GM19099 (cell line): ENCODE data around the gene NADSYN1.

Source experiments
- POLR2A ChIP-seq: IDR thresholded peaks from 3 replicates; pipeline ENCODE4 v1.6.1; 2011; ENCODE audit warnings: low read depth; ENCODE audit not compliant: insufficient read length; ENCODE audit errors: extremely low read depth

Gene NADSYN1

GRCh38 chr11:71453037-71453917, at the start of gene NADSYN1:
Gene NADSYN1 (plus strand): TSS chr11:71453203. CDS start chr11:71453297, 94 bp downstream.
- TF ChIP-seq POLR2A = peak; percentile 85

DNA sequence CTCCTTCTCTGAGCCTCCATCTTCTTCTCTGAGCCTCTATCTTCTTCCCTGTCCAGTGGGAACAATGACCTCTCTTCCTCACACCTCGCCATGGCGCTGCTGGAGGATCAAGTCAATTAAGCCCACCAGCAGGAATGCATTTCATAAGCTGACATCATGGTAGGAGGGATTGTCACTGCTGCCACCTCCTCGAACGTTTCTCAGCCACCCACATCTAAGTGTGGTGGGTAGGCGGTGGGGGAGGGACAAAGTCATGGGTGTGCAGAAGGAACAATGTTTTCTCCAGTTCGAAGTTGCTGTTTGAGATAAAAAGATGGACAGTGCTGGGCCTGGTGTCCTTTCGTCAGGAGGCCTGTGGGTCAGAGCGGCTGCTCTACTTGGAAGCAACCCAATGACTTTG, 48.8 kb upstream of the NADSYN1 start:
- TF ChIP-seq POLR2A = no peak

- no peak for TF ChIP-seq POLR2A
Measured at GRCh38 chr11:71406681-71407080, 46.3 kb upstream of the NADSYN1 start.

GRCh38 chr11:71407356-71407755, 45.6 kb upstream of the NADSYN1 start:
- no peak for TF ChIP-seq POLR2A

DNA sequence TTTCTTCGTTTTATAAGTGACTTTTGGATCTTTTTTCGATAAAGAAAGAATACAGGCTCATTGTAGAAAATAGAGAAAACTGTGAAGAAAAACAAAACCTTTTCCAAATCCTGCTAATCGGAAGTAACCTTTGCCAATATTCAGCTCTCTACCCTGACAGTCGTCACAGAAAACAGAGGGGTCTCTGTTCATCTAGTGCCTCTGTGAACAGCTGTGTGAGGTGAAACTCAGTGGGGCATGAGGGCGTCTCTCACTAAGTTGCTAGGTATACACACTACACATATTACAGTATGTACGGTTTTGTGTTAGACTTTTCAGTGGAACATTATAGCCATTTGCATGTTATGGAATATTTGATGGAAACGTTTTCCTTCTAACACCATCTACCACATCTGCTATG, 44.2 kb upstream of the NADSYN1 start:
- no peak for TF ChIP-seq POLR2A

- no peak for TF ChIP-seq POLR2A
Measured at GRCh38 chr11:71410363-71410966, 42.5 kb upstream of the NADSYN1 start.

DNA sequence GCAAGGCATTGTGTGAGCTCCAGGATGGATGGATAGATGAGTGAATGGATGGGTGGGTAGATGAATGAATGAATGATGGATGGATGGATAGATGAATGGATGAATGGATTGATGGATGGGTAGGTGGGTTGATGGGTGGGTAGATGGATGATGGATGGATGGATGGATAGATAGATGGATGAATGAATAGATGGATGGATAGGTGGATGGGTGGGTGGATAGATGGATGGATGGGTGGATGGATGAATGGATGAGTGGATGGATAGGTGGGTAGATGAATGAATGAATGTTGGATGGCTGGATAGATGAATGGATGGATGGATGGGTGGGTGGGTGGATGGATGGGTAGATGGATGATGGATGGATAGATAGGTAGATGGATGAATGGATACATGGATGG, 38.4 kb upstream of the NADSYN1 start:
- TF ChIP-seq POLR2A = no peak

- TF ChIP-seq POLR2A = no peak
Measured at GRCh38 chr11:71418643-71419042, 34.4 kb upstream of the NADSYN1 start.

DNA sequence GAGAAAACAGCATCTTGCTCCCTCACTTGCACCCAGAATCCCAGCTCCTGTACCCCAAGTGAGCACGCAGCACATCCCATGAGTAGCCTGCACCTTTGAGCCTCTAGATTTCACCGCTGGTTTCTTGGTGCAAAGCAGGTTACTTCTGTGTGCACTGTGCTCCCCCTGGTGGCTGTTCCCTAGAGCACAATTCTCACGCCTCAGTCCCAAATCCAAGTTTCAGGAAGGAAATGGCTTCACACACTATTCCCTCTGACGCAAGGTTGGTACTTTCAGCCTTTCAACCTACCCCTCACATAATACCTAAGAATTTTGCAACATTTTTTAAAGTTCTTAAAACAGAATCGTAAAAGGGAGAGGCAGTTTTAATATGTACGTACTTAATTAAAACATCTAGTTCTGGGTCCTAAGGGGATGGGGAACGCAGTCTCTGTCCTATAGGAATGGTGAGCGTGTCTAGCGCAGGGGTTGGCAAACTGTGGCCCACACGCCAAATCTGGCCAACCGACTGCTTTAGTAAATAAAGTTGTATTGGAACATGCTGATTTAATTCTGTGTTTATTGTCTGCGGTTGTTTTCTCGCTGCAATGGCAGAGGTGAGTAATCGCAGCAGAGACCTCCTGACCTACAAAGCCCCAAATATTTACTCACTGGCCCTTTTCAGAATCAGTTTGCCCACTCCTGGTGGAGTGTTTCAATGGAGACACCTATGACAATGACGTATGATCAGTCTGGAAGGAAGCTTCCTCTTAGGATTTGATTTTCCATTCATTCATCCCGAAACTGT, 32.4 kb upstream of the NADSYN1 start:
- no peak for TF ChIP-seq POLR2A

- TF ChIP-seq POLR2A = no peak
Measured at GRCh38 chr11:71421392-71421950, 31.5 kb upstream of the NADSYN1 start.

- TF ChIP-seq POLR2A = no peak
Measured at GRCh38 chr11:71423181-71423790, 29.7 kb upstream of the NADSYN1 start.

DNA sequence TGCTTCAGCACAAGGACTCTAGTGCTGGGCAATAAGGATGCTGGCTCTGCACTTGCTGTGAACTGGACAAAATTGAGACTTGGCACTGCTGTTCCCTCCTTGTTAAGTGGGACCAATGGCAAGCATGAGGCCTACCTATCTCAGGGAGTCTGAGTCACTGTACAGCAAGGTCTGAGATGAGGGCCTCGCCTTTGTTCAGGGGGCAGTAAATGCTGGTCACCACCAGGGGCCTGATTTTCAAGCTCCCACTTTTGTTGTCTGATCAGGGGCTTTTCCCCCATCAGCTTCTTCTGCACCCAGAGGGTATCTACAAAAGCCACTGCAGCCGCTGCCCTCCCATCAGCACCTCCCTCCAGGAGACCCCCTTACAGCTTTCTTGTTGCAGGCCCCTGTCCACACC, 27.6 kb upstream of the NADSYN1 start:
- TF ChIP-seq POLR2A = no peak

DNA sequence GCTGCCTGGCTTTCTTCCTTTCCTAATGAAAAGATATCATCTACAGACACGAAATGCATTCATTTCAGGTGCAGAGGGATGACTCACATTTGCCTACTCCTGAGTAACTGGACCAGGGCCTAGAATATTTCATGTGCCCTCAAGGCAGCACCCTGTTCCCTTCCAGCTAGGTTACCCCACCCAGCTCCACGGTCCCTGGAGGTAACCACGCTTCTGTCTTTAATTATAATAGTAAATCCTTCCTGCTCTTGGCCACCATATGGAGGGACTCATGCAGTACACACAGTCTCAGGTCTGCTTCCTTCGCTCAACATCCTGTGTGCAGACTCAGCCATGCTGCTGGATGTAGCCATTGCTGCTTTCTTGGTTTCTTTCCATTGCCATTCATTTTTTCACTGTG, 27.1 kb upstream of the NADSYN1 start:
- TF ChIP-seq POLR2A = no peak

- TF ChIP-seq POLR2A = no peak
Measured at GRCh38 chr11:71426413-71426812, 26.6 kb upstream of the NADSYN1 start.

DNA sequence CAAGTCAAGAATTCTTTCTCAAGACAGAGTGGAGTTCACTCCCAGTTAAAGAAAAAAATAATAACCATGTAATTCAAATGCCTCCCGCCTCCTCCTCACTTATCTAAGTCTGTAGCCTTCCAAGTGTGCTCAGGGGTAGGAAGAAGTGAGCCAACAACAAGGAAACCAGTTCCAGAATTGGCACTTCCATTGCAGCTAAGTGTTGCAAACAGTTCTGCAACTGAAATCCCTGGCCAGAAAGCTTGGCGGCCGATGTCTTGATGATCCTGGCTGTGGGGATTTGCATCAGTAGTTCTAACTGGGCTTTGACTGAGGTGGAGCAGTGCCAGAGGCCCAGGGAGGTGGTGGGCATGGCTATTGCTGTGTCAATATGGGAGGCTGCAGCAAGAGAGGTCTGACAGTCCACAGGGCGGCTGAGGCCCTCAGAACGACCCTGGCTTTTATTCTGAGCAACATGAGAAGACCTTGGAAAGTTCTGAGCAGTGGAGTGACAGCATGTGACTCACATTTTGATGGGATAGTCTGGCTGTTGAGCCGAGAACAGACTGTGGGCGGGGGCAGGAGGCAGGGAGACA, 24.1 kb upstream of the NADSYN1 start:
- TF ChIP-seq POLR2A = no peak

DNA sequence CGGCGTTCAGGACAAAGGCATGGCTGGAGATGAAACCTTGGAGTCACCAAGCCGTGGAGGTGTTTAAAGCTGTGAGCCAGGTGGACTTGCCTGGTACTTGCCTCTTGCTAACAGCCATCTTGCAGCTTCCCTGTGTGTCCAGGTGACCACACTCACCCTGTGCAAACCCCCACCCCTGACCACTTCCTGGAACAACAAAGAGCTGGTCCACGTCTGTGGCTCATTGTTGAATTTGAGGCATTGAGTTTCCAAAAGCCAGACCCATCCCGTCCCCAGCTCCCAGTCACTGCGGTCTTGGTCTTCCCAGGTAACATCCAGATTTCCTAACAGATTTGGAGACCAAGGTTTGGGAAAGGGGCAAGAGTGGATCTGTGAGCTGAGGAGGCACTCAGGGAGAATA, 23.3 kb upstream of the NADSYN1 start:
- TF ChIP-seq POLR2A = no peak
